Daoy (cell line): ENCODE measurements around the gene CLN3. TPM values are rescaled to one million over a fixed set of nuclear protein-coding genes. Genes with fewer than 3 reads are reported as not detected.
"Not testable (repeated sequence)": the region's sequence is repeated elsewhere in the genome, so short reads cannot be mapped to it uniquely, and the experiment has no call there.

Experiments
- DNase-seq: peaks from one replicate; pipeline ENCODE4 v3.0.0-alpha.2; 2015; ENCODE audit warnings: low read depth
- total RNA-seq: library from RNA; depleted of rRNA; stranded (reverse); fragments of >200 nt; shearing (Covaris generic); gene quantifications from 2 replicates; pipeline ENCODE4 v1.2.3, GENCODE V29; 2014; rRNA removed

The CLN3 gene
- total RNA-seq, 1 experiment from 2014 or later, result 4.7 TPM

DNA sequence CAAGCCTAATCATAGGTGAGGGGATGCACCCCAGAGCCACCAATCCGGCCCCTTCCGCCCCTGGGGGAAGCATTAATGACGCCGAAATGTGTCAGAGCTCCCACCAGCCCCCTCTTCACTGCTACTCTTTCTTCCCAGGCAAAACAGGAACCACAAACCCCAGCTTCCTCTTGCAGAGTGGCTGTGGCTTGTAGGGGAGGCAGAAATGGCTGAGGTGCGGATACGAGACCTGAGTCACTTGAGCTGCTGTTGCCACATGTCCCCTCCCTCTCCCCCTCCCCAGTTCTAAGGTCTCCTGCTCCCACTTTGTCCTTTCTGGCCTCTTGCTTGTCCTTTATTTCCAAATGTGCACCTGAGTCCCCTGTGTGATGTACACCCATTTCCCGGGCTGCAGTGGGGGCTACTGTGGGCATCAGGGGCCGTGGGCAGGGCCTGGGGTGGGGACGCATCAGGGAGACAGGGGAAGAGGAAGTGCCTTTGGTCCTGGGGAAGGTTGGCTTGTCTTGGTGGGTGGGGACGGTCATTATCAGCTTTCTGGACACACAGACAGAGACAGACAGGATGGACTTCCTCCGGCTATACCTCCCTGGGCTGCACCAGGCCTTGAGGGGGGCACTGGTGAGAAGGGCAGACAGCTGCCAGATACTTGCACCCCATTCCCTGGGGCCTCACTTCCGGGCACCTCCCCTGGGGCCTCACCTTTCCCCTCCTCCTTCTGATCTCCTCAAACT is 2.4 kb upstream of the CLN3 start, which contains the start of gene APOBR:
Gene APOBR (plus strand): TSS at position 523 of the 731 bp plus-strand sequence. CDS start 39 bp downstream, at position 562.
- DNase-seq, result peak; percentile 72

DNA sequence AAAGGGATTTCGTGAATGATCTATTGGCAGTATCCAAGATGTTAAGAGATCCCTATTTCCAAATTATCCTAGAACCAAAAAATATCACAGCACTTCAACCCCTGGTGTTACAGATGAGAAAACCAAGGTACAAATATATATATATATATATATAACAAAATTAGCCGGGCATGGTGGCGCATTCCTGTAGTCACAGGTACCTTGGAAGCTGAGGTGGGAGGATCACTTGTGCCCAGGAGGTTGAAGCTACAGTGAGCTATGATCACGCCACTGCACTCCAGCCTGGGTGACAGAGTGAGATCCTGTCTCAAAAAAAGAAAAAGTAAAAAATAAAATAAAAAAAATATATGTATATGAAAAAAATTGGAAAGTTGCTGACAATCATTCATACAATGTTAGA is 637 bp upstream of the CLN3 start:
- DNase-seq, result no peak

DNA sequence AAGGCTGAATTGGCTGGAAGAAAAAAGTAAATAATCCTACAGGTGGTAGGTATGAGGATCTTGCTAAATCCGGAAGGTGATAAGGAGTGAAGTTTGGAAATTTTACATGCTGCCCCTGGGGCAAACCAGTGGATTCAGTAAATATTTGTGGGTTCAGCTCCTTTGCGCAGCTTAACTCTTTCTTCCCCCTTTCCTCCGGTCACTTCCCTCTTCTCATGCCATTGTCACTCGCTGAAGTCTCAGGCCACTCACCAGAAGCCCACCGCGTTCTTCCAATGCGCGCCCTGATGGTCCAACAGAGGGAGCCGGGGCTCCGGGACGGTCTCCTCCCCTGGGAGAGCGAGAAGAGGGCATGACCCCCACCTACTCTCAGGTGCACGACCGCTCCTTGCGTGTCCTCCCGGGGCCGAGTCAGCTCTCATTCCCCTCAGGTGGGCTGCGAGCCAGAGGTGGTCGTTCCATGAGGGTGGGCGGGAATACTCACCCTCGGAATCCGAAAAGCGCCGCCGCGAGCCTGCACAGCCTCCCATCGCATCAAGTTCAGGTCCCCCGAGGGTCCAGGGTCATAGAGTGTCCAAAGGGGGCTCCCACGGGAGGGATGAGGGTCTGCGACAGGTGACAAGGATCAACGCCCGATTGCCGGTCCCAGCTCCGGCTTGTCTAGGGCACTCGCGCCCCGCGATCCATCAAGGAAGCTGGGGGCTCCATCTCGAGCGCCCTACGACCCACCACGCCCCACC is 474 bp downstream of the CLN3 start:
- DNase-seq, result no peak

DNA sequence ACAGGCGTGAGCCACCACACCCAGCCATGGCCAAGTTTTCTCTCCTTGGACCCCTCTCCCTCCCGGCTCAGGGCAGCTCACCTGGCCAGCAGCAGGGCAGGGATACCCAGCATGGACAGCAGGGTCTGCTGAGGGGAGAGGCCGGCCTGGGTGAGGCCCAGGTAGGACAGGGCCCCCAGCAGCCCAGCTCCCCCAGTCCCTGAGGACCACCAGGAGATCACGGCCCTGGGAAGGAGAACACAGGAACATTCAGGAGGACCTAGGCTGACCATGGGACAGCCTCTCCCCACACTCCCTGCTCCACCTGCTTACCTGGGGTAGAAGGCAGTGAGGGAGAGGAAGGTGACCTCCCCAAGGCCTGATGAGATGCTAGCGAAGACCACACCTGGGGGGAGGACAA is 5.6 kb downstream of the CLN3 start:
- no peak for DNase-seq

DNA sequence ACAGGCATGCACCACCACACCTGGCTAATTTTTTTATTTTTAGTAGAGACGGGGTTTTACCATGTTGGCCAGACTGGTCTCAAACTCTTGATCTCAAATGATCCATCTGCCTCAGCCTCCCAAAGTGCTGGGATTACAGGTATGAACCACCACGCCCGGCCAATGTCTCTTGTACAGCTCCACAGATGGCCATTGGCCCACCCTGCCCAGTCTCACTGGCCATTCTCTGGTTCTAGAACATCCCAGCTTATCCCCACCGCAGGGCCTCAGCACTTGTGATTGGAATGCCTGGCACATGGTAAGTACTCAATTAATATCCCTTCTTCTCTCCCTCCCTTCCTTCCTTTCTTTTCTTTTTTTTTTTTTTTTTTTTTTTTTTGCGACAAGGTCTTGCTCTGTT is 8.5 kb downstream of the CLN3 start:
- DNase-seq, result not testable (repeated sequence)

DNA sequence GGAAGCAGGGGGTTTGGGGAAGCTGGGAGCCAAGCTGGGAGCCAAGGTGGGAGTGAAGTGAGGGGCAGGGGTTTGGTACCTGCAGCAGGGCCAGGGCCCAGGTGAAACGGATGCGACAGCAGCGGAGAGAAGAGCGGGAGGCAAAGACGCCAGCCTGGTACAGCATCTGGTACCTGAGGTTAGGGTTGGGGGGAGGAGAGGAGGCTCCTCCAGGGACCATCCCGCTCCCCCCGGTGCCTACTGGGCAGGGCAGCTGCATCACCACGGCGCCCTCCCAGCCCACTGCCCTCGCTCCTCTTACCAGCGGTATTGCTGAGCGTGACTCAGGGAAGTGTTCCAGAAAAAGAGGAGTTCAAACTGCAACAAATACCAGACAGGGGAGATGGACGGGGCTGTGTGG is 9.8 kb downstream of the CLN3 start:
- DNase-seq, result no peak

DNA sequence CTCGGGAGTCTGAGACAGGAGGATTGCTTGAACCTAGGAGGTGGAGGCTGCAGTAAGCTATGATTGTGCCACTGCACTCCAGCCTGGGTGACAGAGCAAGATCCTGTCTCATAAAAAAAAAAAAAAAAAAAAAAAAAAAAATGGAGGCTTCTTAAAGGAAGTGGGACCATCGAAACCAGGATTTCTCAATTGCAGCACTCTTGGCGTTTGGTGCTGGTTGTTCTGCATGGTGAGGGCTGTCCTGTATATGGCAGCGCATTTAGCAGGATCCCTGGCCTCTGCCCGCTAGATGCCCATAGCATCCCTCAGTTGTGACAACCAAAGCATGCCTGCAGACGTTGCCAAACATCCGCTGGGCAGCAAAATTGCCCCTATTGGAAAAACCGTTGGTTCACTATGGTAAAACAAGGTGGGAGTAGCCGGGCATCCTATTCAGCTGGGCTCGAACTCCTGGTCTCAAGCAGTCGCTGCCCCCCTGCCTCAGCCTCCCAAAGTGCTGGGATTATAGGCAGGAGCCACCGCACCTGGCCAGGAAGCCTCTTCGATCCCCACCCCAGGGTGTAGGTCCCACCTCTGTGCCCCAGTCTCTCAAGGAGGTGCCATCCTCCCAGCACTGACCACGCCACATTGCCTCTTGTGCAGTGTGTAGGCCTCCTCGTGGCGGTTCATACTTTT is 13.2 kb downstream of the CLN3 start:
- DNase-seq, result no peak

DNA sequence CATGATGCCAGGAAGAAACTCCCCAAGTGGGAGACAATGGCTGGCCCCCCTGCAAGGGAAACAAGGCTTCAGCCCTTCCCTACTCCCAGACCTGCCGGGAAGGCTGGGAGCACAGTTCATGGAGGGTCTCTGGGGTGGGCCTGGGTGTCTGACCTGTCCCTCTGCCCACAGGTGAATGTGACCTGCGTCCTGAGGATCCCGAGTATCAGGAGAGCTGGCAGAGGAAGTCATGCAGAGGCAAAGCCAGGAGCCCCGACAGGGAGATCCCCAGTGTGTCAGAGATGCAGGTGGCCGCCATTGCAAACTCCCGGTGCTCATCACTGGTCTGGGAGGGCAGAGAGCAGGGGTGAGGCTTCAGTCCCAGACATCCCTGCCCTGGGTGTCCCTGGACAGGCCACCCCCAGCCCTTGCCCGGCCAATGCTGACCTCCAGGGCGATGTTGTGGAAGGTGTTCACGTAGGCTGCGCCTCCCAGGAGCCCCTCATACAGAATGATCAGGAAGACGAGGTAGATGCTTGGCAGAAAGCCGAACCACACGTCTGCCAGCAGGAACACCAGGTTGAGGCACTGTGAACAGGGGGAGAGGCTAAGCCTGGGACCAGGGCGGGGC is 14.5 kb downstream of the CLN3 start:
- no peak for DNase-seq

DNA sequence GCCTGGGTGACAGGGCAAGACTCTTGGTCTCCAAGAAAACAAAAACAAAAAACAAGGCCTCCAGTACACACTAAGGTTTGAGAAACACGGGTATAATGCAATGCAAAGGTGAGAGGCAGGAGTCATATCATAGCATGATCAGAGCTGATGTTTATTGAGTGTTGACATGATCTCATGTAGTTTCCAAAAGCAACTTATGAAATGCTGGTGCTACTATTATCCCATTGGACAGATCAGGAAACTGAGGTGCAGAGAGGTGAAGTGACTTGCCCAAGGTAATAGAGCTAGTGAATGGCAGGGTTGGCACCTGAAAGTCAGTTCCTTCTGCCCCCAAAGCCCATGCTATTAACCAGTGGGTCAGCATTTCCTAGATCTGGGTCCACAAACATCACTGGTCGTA is 16.7 kb downstream of the CLN3 start:
- DNase-seq, result no peak

DNA sequence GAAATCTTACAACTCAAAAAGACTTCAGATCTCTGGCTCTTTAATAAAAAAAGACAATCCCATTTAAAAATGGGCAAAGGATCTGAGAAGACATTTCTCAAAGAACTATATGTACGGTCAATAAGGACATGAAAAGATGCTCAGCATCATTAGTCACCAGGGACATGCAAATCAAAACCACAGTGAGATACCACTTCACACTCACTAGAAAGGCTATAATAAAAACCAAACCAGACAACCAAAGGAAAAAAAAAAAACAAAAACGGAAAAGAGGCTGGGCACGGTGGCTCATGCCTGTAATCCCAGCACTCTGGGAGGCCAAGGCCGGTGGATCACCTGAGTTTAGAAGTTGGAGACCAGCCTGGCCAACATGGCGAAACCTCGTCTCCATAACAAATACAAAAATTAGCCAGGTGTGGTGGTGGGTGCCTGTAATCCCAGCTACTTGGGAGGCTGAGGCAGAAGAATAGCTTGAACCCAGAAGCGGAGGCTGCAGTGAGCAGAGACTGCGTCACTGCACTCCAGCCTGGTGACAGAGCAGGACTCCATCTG is 18.1 kb downstream of the CLN3 start:
- no peak for DNase-seq

DNA sequence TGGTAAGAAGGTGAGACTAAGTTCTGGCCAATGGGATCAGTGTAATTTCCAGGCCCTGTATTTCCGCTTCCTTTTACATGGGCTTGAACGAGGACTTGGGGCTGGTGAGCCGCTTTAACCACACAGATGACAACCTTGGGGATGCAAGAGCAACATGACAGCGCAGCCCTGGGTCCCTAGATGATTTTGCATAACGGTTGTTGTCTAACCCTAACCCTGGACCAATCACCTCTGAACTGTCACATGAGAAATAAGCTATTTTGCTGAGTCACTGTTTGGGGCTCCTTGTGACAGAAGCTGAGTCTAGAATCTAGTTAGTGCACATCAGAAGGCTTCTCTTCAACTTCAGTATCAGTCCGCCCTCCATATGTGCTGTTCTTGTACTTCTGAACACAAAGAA is 44.8 kb downstream of the CLN3 start:
- not testable (repeated sequence) for DNase-seq

DNA sequence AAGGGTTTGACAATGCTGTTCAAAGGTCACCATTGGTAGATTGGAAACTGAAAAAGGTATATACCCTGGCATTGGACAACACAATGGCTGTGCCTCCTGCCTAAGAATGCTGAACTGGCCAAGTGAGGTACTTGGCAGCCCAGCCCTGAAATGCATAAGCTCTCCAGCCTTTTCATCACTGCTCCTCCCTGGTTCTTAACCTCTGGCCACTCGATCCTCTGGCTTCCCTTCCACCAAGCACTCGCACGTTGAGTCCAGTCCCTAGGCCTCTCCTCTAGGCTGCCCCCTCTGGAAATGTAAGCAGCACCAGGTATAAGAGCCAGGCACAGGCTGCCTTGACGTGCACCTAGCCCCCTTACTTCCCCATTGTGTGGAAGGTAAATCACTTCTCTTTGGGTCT is 45.5 kb downstream of the CLN3 start:
- DNase-seq, result not testable (repeated sequence)

DNA sequence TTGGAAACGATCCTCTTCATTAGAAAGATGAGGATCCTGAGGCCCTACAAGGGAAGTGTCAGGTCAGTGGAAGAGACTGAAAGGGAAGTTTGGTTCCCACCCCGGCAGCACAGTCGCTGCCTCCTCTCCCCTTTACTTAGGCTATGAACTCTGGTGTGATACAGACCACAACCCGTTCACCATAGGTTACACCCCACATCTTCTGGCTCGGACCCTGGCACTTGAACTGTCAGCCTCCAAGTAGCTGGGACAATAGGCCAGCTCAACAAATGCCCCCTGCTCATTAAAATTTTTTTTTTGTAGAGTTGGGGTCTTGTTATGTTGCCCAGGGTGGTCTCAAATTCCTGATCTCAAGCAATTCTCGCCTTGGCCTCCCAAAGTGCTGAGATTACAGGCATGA is 47.9 kb downstream of the CLN3 start:
- DNase-seq, result not testable (repeated sequence)

DNA sequence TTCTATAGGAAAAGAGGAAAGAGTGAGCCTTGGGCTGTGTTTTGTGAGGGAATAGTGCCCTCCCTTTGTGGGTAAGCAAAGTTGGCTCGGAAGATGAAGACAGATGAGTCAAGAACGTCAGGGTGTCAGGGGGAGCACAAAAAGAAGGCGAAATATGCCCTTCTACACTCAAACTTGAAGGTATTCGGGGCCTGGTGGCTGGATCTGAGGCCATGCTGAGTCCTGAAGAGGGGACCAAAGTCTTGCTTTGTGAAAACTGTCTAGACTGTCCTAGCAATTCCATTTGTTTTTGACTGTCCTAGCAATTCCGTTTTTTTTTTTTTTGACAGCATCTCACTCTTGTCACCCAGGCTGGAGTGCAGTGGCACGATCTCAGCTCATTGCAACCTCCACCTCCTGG is 53.0 kb downstream of the CLN3 start:
- DNase-seq, result not testable (repeated sequence)

DNA sequence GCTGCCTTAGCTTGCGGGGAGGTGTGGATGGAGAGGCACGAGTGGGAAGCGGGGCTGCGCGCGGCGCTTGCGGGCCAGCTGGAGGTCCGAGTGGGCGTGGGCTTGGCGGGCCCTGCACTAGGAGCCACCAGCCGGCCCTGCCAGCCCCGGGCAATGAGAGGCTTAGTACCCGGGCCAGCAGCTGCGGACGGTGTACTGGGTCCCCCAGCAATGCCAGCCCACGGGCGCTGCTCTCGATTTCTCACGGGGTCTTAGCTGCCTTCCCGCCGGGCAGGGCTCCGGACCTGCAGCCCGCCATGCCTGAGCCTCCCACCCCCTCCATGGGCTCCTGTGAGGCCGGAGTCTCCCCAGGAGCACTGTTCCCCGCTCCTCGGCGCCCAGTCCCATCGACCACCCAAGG is 56.5 kb downstream of the CLN3 start:
- peak; percentile 0 for DNase-seq

Other genes starting within 250 kb of the CLN3 start
- under 0.01 and 0.68 TPM in 2 replicates for gene SBK1, start 199.5 kb downstream of the CLN3 start, total RNA-seq
- 0.46 TPM in 1 of 2 replicates, not detected in the other for gene NPIPB6, start 128.6 kb downstream of the CLN3 start, total RNA-seq
- gene EIF3CL, start 88.2 kb downstream of the CLN3 start, total RNA-seq, result 87.0 and 95.5 TPM in 2 replicates
- not detected in 2 replicates for gene NPIPB7, start 19.7 kb downstream of the CLN3 start, total RNA-seq
- 0.06 TPM in 1 of 2 replicates, not detected in the other for gene APOBR, start 2.6 kb upstream of the CLN3 start, total RNA-seq
- gene IL27, start 14.8 kb upstream of the CLN3 start, total RNA-seq, result not detected in 2 replicates
- 1.5 and 19.5 TPM in 2 replicates for gene NUPR1, start 46.9 kb upstream of the CLN3 start, total RNA-seq
- gene SGF29, start 61.8 kb upstream of the CLN3 start, total RNA-seq, result 24.3 and 27.8 TPM in 2 replicates
- not detected in 2 replicates for gene SULT1A2, start 105.0 kb upstream of the CLN3 start, total RNA-seq
- gene SULT1A1, start 118.0 kb upstream of the CLN3 start, total RNA-seq, result 2.4 and 4.1 TPM in 2 replicates
- gene NPIPB8, start 146.0 kb upstream of the CLN3 start, total RNA-seq, result not detected in 2 replicates
- gene EIF3C, start 219.4 kb upstream of the CLN3 start, total RNA-seq, result 50.5 and 102 TPM in 2 replicates